ENCODE data around the gene PSMB8.
"Not testable (repeated sequence)": the region's sequence is repeated elsewhere in the genome, so short reads cannot be mapped to it uniquely, and the experiment has no call there.

The PSMB8 gene

GRCh38 chr6:32885698-32886286 is 41.9 kb upstream of the PSMB8 start:
- in situ Hi-C loops (cut with HindIII; ENCODE audit: low sequenced_read_pairs): no loop called here
- DNase-seq (ENCODE audit: low read depth): peak; percentile 70
- no peak overlapping the region for H3K4me3 ChIP-seq (ENCODE audit: low read depth, low read length)
- TF ChIP-seq CTCF (IDR thresholded peaks at IDR 0.05; ENCODE audit: low read depth, low read length, missing control alignments): peak; percentile 22

GRCh38 chr6:32883789-32884188 is 39.9 kb upstream of the PSMB8 start:
- no peak for TF ChIP-seq CTCF (IDR thresholded peaks at IDR 0.05; ENCODE audit: low read depth, low read length, missing control alignments)
- in situ Hi-C loops (cut with HindIII; ENCODE audit: low sequenced_read_pairs): no loop called here
- DNase-seq (ENCODE audit: low read depth): no peak
- no peak overlapping the region for H3K4me3 ChIP-seq (ENCODE audit: low read depth, low read length)

- no peak for DNase-seq (ENCODE audit: low read depth)
- in situ Hi-C loops (cut with HindIII; ENCODE audit: low sequenced_read_pairs): no loop called here
Measured at GRCh38 chr6:32882879-32883250, 39.0 kb upstream of the PSMB8 start.

GRCh38 chr6:32880962-32881361 is 37.1 kb upstream of the PSMB8 start:
- DNase-seq (ENCODE audit: low read depth); in situ Hi-C loops (cut with HindIII; ENCODE audit: low sequenced_read_pairs); H3K4me3 ChIP-seq (ENCODE audit: low read depth, low read length): not testable (repeated sequence)

More at GRCh38 chr6:32882879-32883250, 39.0 kb upstream of the PSMB8 start:
- no peak overlapping the region for H3K4me3 ChIP-seq (ENCODE audit: low read depth, low read length)
- TF ChIP-seq CTCF (IDR thresholded peaks at IDR 0.05; ENCODE audit: low read depth, low read length, missing control alignments): no peak

- TF ChIP-seq CTCF (IDR thresholded peaks at IDR 0.05; ENCODE audit: low read depth, low read length, missing control alignments): no peak
- no peak overlapping the region for H3K4me3 ChIP-seq (ENCODE audit: low read depth, low read length)
- in situ Hi-C loops (cut with HindIII; ENCODE audit: low sequenced_read_pairs): no loop called here
- DNase-seq (ENCODE audit: low read depth): no peak
Measured at GRCh38 chr6:32879691-32880090, 35.8 kb upstream of the PSMB8 start.

GRCh38 chr6:32876603-32877002 is 32.8 kb upstream of the PSMB8 start:
- no peak for TF ChIP-seq CTCF (IDR thresholded peaks at IDR 0.05; ENCODE audit: low read depth, low read length, missing control alignments)
- in situ Hi-C loops (cut with HindIII; ENCODE audit: low sequenced_read_pairs): no loop called here
- DNase-seq (ENCODE audit: low read depth): no peak
- no peak overlapping the region for H3K4me3 ChIP-seq (ENCODE audit: low read depth, low read length)

- in situ Hi-C loops (cut with HindIII; ENCODE audit: low sequenced_read_pairs); DNase-seq (ENCODE audit: low read depth); H3K4me3 ChIP-seq (ENCODE audit: low read depth, low read length): not testable (repeated sequence)
Measured at GRCh38 chr6:32873947-32874346, 30.1 kb upstream of the PSMB8 start.

- H3K4me3 ChIP-seq (ENCODE audit: low read depth, low read length): no peak overlapping the region
- in situ Hi-C loops (cut with HindIII; ENCODE audit: low sequenced_read_pairs): no loop called here
- DNase-seq (ENCODE audit: low read depth): peak; percentile 64
- TF ChIP-seq CTCF (IDR thresholded peaks at IDR 0.05; ENCODE audit: low read depth, low read length, missing control alignments): peak; percentile 89
Measured at GRCh38 chr6:32868257-32868788, 24.5 kb upstream of the PSMB8 start.
